HL-60 (cell line): ENCODE measurements around the gene HAT1.

Experiments used
- CTCF ChIP-seq: IDR thresholded peaks from one replicate; pipeline ENCODE4 v1.5.1; 2011; ENCODE audit warnings: low read length, control low read depth, inconsistent platforms; ENCODE audit not compliant: insufficient read depth
- GABPA ChIP-seq: IDR thresholded peaks from 2 replicates; pipeline ENCODE4 v1.6.1; 2012; ENCODE audit warnings: low read depth
- POLR2AphosphoS5 ChIP-seq: IDR thresholded peaks from 2 replicates; pipeline ENCODE4 v1.6.1; 2012; ENCODE audit warnings: low read depth
- SPI1 ChIP-seq: IDR thresholded peaks from 2 replicates; pipeline ENCODE4 v1.6.1; 2012; ENCODE audit warnings: low read depth, mild to moderate bottlenecking, borderline replicate concordance

- TF ChIP-seq CTCF (no peak), SPI1 (peak; percentile 57), POLR2AphosphoS5 (no peak), GABPA (no peak)
Observed at GRCh38 chr2:172021074-172021931, 99.0 kb downstream of the HAT1 start.
